Transverse colon (tissue), 4 donors: ENCODE measurements around the gene KRTAP10-2. TPM values are rescaled to one million over a fixed set of nuclear protein-coding genes. Genes with fewer than 3 reads are reported as not detected.

ENCODE experiments used
- DNase-seq: peaks from one replicate; pipeline ENCODE4 v3.0.0-alpha.2; 2019
- H3K27ac ChIP-seq, 4 donors: fragments of 200-600 bp; sonication (generic); 2 replicates each; pipeline ENCODE4 v1.5.1; 2016 to 2018; ENCODE audit warnings: inconsistent platforms in 4 of 4
- H3K27me3 ChIP-seq: fragments of 200-600 bp; sonication (generic); 2 replicates; pipeline ENCODE4 v1.5.1; 2017; ENCODE audit warnings: inconsistent platforms
- H3K36me3 ChIP-seq, 4 donors: fragments of 200-600 bp; sonication (generic); 2 replicates each; pipeline ENCODE4 v1.5.1; 2017 to 2019; ENCODE audit warnings: inconsistent platforms in 4 of 4
- H3K4me1 ChIP-seq, 4 donors: fragments of 200-600 bp; sonication (generic); 2 replicates each; pipeline ENCODE4 v1.5.1; 2017 to 2020; ENCODE audit warnings: inconsistent platforms in 4 of 4
- H3K4me3 ChIP-seq, 4 donors: fragments of 200-600 bp; sonication (generic); 1 replicate in 1 of 4; 2 replicates in 3 of 4; pipeline versions ENCODE4 v1.5.1 to v1.6.1; 2017 to 2019; ENCODE audit warnings: inconsistent platforms in 4 of 4
- H3K9me3 ChIP-seq, 2 donors: fragments of 200-600 bp; sonication (generic); 2 replicates each; pipeline ENCODE4 v1.5.1; 2017 to 2019; ENCODE audit warnings: inconsistent platforms in 2 of 2
- EP300 ChIP-seq: sonication (generic); formaldehyde crosslinking; IDR thresholded peaks from one replicate; pipeline ENCODE4 v1.6.1; 2017; ENCODE audit warnings: antibody characterized with exemption, low read depth
- POLR2A ChIP-seq: fragments of 450-650 bp; IDR thresholded peaks from one replicate; pipeline ENCODE4 v1.6.1; 2016; ENCODE audit warnings: antibody characterized with exemption, mild to moderate bottlenecking, moderate library complexity
- POLR2AphosphoS5 ChIP-seq, 3 donors: sonication (generic); formaldehyde crosslinking; IDR thresholded peaks; one replicate each; pipeline ENCODE4 v1.6.1; 2016; ENCODE audit warnings: antibody characterized with exemption in 3 of 3
- WGBS, 2 donors: methylation state at CpG; one replicate each; pipeline ENCODE4 v1.1.5; 2018; ENCODE audit warnings: low coverage in 1 of 2; 5-methylcytosine and 5-hydroxymethylcytosine counted together
- in situ Hi-C, 4 donors: fragments of 200-750 bp; cut with MboI; loops; one replicate each; pipeline versions ENCODE4 v1.15.0 to v1.15.1; 2017; ENCODE audit warnings: low sequenced_read_pairs in 3 of 4, low pct_ligation_motif_present in 1 of 4, low pct_unique_long_range_greater_than_20kb in 1 of 4
- intact Hi-C: fragments of 100-400 bp; cut with DNase I; formaldehyde crosslinking; loops from one replicate; pipeline ENCODE4 v1.15.1; 2023; ENCODE audit warnings: low total_unique reads
- total RNA-seq, 4 donors: library from RNA; depleted of rRNA; stranded (reverse); fragments of >200 nt; gene quantifications; one replicate each; pipeline ENCODE4 v1.1.0, GENCODE V29; 2016
- TF ChIP-seq, protein P1 (sequence below), 5 experiments: fragments of 200-600 bp in 3 of 5; fragments of 450-650 bp in 2 of 5; sonication (generic) in 3 of 5; IDR thresholded peaks; 1 replicate in 2 of 5; 2 replicates in 3 of 5; pipeline ENCODE4 v1.5.1; 2016 to 2017; ENCODE audit warnings: antibody characterized with exemption in 5 of 5, inconsistent platforms in 3 of 5, mild to moderate bottlenecking in 2 of 5, moderate library complexity in 1 of 5

The KRTAP10-2 gene
- total RNA-seq, 4 donors from 2014 or later, result not detected

GRCh38 chr21:44589586-44590305 is 38.4 kb upstream of the KRTAP10-2 start:
- DNase-seq, result no peak
- H3K27me3 ChIP-seq, result peaks cover 55% of the 10 kb centered on the region
- no peaks in the 10 kb centered on the region for H3K36me3 ChIP-seq
- intact Hi-C loops (no loop called here), in situ Hi-C loops (loop anchor here in 2 of 4 donors (25.0 kb wide), 1 partner anchor 98 kb away; the partner anchor contains the start of genes KRTAP10-12 (in 2 of the 2) and KRTAP12-1 (in 2 of the 2))
- 77 to 100% methylated on average over 1 to 24 of the region's 24 CpGs for WGBS, 2 donors
- H3K4me1 ChIP-seq, result no peaks in the 10 kb centered on the region
- TF ChIP-seq POLR2A (no peak), EP300 (no peak), POLR2AphosphoS5 (IDR thresholded peaks at IDR 0.05) (no peak)
- TF ChIP-seq, protein P1, sequence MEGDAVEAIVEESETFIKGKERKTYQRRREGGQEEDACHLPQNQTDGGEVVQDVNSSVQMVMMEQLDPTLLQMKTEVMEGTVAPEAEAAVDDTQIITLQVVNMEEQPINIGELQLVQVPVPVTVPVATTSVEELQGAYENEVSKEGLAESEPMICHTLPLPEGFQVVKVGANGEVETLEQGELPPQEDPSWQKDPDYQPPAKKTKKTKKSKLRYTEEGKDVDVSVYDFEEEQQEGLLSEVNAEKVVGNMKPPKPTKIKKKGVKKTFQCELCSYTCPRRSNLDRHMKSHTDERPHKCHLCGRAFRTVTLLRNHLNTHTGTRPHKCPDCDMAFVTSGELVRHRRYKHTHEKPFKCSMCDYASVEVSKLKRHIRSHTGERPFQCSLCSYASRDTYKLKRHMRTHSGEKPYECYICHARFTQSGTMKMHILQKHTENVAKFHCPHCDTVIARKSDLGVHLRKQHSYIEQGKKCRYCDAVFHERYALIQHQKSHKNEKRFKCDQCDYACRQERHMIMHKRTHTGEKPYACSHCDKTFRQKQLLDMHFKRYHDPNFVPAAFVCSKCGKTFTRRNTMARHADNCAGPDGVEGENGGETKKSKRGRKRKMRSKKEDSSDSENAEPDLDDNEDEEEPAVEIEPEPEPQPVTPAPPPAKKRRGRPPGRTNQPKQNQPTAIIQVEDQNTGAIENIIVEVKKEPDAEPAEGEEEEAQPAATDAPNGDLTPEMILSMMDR (IDR thresholded peaks at IDR 0.05), result no peak
- no peaks in the 10 kb centered on the region for H3K9me3 ChIP-seq
- no peak overlapping the region for H3K27ac ChIP-seq
- H3K4me3 ChIP-seq, result no peak overlapping the region

GRCh38 chr21:44589094-44589493 is 37.8 kb upstream of the KRTAP10-2 start:
- no peaks in the 10 kb centered on the region for H3K4me1 ChIP-seq
- H3K36me3 ChIP-seq, result no peaks in the 10 kb centered on the region
- 86 to 100% methylated on average over 1 to 2 of the region's 2 CpGs for WGBS, 2 donors
- no peak for DNase-seq
- in situ Hi-C loops, result loop anchor here in 2 of 4 donors (25.0 kb wide), 1 partner anchor 98 kb away; the partner anchor contains the start of genes KRTAP10-12 (in 2 of the 2) and KRTAP12-1 (in 2 of the 2)
- no peak overlapping the region for H3K4me3 ChIP-seq
- TF ChIP-seq, protein P1 (IDR thresholded peaks at IDR 0.05), result no peak
- TF ChIP-seq POLR2A (no peak), POLR2AphosphoS5 (IDR thresholded peaks at IDR 0.05) (no peak), EP300 (no peak)
- H3K9me3 ChIP-seq, result no peaks in the 10 kb centered on the region
- H3K27ac ChIP-seq, result no peak overlapping the region
- H3K27me3 ChIP-seq, result peaks cover 54% of the 10 kb centered on the region
- intact Hi-C loops, result no loop called here

GRCh38 chr21:44585892-44586291 is 34.6 kb upstream of the KRTAP10-2 start:
- Histone ChIP-seq H3K27ac (no peak overlapping the region), H3K36me3 (no peaks in the 10 kb centered on the region), H3K4me1 (no peaks in the 10 kb centered on the region), H3K27me3 (peaks cover 31% of the 10 kb centered on the region), H3K4me3 (no peak overlapping the region), H3K9me3 (peaks cover 7 to 9% of the 10 kb centered on the region in 2 donors)
- 82% methylated on average over 3 of the region's 3 CpGs; no CpG with 5 or more reads in 1 of the 2 donors for WGBS, 2 donors
- in situ Hi-C loops, result loop anchor here in 2 of 4 donors (25.0 kb wide), 1 partner anchor 101 kb away; the partner anchor contains the start of genes KRTAP10-12 (in 2 of the 2) and KRTAP12-1 (in 2 of the 2)
- TF ChIP-seq, protein P1 (IDR thresholded peaks at IDR 0.05), result no peak
- TF ChIP-seq POLR2A, result no peak
- TF ChIP-seq EP300, result no peak
- TF ChIP-seq POLR2AphosphoS5 (IDR thresholded peaks at IDR 0.05), result no peak
- DNase-seq, result no peak
- intact Hi-C loops, result no loop called here

DNA sequence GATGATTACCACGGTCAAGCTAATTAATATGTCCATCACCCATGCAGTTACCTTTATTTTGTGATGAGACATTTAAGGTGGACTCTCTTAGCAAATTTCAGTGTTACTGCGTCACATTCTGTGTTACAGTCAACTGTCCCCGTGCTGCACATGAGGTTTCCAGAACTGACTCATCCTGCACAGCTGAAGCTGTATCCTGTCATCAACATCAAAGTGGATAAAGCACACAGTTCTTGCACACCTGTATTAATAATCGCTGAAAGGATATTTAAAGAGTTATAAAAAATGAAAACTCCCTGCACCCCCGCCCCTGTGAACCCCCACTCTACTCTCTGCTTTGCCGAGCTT is 32.5 kb upstream of the KRTAP10-2 start:
- Histone ChIP-seq H3K9me3 (peaks cover 9 to 12% of the 10 kb centered on the region in 2 donors), H3K27ac (no peak overlapping the region), H3K4me1 (no peaks in the 10 kb centered on the region), H3K4me3 (no peak overlapping the region), H3K27me3 (peaks cover 17% of the 10 kb centered on the region), H3K36me3 (no peaks in the 10 kb centered on the region)
- WGBS, 2 donors, result 72 to 74% methylated on average over 5 to 6 of the region's 6 CpGs
- TF ChIP-seq, protein P1 (IDR thresholded peaks at IDR 0.05), result no peak
- TF ChIP-seq EP300, result no peak
- TF ChIP-seq POLR2AphosphoS5 (IDR thresholded peaks at IDR 0.05), result no peak
- TF ChIP-seq POLR2A, result no peak
- no peak for DNase-seq
- intact Hi-C loops, result no loop called here
- in situ Hi-C loops, result loop anchor here in 2 of 4 donors (25.0 kb wide), 1 partner anchor 104 kb away; the partner anchor contains the start of genes KRTAP10-12 (in 2 of the 2) and KRTAP12-1 (in 2 of the 2)
